Hepatic stellate cell (primary cell): ENCODE results near the gene EEF2K.

ENCODE experiments used
- DNase-seq: peaks from one replicate; pipeline ENCODE4 v3.0.0; 2011; ENCODE audit warnings: low spot score

Gene EEF2K

DNA sequence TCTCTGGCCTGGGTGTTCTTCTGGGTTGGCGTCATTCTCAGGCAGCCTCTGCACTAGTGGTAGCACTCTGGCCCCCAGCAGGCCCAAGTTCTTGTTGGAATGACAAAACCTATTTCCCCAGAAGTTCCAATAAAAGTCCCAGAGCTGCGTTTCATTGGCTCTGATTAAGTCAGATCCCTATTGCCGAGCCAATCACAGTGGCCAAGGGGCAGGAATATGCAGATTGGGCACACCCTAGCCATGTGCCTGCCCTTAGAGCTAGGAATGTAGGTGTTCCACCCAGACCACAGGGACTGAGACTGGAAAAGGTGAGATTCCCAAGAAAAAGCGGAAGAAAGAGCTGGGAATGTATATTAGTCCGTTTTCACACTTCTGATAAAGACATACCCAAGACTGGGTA is 46.2 kb downstream of the EEF2K start:
- no peak for DNase-seq

DNA sequence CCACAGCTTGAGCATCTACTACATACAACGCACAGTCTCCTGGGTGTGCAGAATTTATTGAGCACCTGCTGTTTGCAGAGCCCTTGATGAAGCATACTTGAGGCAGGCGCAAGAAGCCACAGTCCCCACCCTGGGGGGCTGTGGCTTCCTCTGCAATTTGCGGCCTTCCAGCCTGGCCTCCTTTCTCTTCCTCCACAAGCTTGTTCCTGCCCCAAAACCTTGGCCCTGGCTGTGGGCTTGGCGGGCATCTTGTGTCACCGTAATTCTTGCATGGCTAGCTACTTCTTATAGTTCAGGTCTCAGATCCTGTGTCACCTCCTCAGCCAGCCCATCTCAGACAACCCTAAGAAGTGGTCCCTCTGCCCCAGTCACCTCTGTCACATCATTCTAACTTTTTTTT is 47.2 kb downstream of the EEF2K start:
- no peak for DNase-seq

DNA sequence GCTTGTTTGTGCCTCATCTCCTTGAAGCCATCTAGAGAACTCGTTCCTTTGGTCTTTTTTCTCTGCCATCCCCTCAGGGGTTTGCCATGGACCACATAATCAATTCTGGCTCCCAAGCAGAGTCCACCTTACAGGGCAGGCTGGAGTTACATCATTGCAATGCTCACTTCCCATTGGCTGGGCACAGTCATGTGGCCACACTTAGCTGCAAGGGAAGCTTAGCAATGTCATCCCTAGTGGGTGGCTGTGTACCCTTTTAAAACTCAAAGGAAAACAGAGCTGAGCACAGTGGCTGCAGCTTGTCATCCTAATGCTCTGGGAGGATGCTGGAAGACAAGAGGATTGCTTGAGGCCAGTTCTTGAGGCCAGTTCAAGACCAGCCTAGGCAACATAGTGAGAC is 49.3 kb downstream of the EEF2K start:
- DNase-seq = no peak

DNA sequence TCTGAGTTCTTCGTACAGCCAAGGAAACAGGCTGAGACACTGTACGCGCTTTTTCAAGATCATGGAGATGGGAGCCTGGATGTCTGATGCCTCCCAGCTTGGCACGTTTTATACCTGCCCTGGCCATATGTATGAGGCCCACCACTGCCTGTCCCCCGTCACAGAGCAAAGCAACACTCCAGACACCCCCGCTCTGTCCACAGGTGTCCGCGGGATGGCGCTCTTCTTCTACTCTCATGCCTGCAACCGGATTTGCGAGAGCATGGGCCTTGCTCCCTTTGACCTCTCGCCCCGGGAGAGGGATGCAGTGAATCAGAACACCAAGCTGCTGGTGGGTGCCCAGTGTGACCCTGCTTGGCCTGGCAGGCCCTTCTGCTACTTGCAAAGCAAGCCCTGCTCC is 51.4 kb downstream of the EEF2K start:
- no peak for DNase-seq

DNA sequence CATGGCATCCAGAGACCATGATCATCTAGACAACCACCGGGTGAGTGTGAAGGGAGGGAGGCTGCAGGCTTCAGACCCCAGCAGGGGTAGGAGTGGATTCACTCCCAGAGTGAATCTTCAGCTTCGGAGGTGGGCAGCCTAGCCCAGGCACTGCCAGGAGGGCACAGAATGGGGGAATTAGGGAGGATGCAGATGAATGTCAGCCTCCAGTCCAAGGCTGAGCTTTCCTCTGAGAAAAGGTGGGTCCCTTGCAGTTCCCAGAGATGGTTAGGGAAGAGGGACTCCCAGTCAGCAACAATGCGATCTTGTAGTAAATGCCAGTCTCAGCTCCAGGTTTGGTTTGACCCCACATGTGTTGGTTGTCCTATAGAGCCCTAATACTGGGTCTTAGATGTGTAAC is 54.4 kb downstream of the EEF2K start:
- no peak for DNase-seq

DNA sequence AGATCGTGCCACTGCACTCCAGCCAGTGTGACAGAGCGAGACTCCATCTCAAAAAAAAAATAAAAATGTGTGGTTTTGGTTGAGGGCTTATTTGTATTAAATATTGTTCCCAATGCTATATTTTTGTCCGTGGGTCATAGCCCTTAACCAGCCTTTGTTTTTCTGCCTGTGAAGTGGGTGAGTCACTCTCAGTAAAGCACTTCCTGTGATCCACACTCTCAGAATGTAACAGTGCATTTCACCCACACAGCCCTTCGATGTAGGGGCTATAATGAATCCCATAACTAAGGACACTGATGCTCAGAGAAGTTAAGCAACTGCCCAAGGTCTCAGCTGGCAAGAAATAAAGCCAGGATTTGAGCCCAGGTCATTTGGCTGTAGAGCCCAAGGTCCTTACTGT is 56.4 kb downstream of the EEF2K start:
- peak; percentile 26 for DNase-seq

DNA sequence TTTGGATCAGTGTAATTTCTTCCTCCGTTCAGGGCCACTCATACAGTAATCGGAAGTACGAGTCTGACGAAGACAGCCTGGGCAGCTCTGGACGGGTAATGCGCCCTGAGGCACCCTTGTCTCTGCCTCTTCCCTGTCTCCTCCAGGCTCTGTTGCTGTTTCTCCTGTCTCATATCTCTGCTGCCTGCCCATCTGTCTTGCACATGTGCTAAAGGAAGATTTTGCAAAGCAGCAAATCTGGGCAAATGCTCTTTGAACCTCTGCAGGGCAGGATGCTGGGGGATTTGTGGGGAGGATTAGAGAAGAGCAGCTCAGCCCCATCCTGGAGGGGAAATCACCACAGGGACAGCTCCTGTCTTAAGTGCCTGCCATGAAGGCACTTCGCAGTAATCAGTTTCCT is 58.7 kb downstream of the EEF2K start:
- DNase-seq = no peak

DNA sequence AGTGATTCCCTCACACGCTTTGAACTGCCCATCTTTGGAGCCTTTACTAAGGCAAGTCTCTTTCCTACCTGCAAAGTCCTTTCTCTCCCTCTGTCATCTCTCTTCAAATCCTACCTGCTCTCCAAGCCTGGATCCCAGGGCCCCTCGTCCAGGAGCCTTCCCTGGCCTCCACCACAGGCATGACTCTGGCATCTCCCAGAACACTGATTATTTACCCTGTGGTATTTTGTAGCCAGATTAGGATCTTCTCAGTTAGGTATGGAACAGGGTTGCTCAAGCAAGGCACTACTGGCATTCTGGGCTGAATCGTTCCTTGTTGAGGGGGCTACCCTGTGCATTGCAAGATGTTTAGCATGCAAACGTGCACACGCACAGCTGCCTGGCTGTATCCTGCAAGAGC is 59.3 kb downstream of the EEF2K start:
- DNase-seq = no peak

DNA sequence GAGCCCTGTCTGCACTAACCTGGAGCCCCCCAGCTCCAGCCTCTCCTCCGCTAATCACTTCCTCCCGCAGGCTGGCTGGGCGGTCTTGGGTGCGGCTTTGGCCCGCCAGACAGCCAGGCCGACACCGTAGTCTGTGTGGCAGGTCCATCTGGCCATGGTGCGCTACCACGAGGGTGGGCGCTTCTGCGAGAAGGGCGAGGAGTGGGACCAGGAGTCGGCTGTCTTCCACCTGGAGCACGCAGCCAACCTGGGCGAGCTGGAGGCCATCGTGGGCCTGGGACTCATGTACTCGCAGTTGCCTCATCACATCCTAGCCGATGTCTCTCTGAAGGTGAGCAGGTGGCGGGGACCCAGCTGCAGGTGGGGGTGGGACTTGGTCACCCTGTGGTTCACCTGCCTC is 60.5 kb downstream of the EEF2K start:
- no peak for DNase-seq

DNA sequence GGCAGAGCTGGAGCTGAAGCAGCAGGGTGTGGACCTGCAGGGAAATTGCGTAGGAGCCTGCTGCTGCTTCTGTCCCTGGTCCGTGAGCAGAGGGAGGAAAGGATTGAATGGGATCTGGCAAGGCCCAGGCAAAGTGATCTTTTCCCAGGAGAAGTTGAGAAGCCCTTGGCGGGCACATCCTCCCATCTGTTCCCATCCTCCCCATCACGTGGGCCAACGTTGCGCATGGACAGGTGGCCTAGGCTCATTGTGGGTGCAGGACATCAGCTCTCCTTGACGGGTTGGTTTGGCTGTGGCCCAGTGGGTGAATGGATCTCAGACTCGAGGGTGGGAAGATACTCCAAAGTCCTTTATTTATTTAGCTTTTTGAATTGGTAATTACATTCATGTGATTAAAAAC is 61.7 kb downstream of the EEF2K start:
- DNase-seq = no peak

DNA sequence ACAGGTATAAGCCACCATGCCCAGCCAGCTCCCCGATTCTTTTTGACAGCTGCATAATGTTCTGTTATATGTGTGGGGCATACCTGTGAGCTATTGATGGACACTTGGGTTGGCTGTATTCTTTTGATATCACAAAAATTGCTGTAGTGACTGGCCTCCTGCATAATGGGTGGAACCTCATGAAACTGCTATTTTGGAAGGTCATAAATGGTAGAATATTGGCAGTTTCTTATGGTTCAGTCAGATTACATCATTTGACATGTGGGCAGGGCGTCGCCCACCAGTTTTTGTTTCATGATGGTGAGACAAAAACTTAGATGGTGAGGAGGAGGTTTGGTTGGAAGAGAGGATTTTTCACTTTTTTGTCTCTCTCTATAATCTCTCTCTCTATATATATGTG is 64.4 kb downstream of the EEF2K start:
- no peak for DNase-seq

DNA sequence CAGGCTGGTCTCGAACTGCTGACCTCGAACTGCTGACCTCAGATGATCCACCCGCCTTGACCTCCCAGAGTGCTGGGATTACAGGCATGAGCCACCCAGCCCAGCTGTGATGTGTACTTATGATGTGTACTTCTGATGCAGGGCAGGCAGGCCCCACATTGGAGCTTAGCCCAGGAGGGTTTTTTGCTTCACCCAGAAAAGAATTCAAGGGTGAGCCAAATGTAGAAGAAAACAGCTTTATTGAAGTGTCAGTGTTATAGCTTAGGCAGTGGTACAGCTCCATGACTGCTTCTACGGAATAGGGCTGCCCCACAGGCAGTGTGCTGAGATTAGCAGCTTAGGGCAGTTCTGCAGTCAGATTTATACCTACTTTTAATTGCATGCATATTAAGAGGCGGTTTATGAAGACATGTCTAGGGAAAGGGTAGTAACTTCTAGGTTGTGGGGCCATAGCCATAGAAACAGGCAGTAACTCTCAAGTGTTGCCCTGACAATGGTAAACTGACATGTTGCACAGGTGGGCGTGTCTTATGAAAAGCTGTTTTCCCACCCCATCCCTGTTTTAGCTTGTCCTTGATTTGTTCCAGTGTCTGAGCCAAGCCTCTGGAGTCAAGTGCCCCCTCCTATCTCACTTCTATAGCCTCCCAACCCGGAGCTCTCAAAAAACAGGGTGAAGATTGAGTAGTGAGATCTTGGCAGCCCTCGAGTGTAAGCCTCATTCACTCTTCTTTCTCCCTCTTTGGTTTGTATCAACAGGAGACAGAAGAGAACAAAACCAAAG is 67.0 kb downstream of the EEF2K start:
- no peak for DNase-seq

DNA sequence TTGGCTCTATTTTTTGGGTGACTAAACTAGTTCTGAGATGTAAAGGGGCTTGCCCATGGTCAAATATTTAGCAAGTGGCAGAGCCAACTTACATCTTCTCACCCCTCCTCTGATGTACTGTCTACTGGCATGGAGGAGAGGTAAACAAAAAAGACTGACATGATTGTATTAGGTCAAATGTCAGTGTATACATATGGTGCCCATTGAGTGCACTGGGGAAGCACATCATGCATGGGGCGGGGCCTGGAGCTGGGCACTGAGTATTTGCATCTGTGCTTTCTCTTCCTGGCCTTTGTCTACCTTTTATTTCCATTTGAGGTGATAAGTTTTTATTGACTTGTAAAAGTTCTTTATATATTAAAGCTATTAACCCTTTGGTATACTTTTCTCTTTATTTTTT is 68.8 kb downstream of the EEF2K start:
- no peak for DNase-seq

DNA sequence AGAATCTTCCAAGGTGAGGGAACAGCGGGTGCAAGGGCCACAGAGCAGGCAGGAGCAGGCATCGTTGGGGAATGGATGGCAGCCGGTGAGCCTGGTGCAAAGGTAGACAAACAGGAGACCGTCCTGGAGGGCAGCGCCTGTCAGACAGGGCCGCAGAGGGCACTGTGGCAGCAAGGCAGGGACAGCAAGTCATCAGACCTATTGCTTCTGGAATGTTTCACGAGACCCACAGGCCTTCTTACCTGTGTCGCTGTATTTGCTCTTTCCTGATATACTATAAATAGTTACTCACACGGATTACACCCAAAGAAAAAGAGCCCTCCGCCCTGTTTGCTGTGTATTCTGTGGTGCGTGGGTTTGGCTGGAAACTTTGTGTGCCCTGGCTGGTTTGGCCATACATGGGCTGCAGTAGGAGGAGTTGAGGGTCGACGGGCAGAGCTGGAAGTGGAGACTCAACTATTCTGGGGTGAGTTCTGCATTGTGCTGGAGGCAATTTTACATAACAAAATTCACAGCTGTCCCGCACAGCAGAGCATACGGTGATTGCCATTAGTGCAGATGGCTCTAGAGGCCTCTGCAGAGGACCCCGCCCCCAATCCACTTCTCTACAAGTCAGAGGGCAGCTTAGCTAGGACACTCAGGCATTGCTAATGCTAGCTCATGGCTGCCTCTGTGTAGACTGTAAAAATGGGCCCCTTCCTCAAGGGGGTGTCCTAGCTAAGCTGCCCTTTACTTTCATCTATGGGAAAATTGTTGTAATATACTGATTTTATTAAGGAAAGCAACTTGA is 72.6 kb downstream of the EEF2K start:
- DNase-seq = no peak

DNA sequence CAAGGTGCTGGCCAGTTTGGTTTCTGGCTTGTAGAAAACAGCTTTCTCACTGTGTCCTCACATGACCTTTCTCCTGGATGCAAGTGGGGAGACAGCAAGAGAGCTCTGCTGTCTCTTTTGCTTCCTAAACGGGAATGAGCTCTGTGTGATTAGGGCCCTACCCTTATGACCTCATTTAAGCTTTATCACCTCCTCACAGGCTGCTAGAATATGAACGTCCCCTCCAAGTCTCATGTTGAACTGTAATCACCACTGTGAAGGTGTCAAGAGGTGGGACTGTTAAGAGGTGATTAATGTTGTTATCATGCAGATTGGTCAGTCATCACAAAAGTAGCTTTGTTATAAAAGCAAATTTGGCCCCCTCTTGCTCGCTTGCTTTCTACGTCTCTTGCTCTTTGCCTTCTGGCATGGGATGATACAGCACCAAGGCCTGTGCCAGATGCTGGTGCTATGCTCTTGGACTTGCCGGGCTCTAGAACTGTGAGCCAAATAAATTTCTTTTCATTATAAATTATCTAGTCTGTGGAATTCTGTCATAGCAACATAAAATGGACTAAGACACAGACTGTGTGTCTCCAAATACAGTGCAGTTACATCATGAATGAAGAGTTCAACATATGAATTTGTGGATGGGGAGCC is 76.3 kb downstream of the EEF2K start:
- no peak for DNase-seq

DNA sequence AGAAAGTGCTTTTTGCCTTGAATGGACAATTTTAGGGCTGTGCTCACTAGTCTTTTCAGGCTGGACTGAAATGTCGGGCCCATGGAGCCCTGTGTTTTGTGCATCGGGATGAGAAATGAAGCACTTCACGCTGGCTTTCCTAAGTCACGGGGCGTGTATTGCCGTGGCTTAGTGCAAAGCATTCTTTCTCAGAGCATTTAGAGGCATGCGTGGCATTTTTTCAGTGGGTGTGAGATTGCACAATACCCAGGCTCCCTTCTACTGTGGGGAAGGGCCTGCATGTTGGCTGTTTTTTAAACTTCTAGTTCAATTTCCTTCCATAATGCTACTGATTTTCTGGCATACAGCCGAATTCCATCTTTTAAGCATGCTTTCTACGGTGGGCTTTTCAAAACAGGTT is 78.6 kb downstream of the EEF2K start:
- DNase-seq = no peak

DNA sequence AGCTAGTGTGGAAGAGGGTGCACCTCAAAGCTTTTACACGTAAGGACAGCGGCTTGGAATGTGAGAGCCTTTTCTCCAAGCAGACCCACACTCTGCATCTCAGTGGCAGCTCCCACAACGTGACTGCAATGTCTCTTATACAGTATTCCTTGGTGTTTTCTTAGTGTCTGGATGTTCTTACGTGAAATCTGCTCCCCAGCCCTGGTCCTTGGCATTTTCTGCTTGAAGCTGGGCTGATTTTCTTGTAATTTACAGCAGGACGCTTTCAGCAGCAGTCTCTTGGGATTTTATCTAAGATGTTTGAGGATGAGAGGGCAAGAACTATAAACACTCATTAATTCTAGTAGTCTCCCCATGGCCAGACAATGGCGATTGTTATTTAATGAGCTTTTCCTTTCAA is 79.0 kb downstream of the EEF2K start:
- no peak for DNase-seq

DNA sequence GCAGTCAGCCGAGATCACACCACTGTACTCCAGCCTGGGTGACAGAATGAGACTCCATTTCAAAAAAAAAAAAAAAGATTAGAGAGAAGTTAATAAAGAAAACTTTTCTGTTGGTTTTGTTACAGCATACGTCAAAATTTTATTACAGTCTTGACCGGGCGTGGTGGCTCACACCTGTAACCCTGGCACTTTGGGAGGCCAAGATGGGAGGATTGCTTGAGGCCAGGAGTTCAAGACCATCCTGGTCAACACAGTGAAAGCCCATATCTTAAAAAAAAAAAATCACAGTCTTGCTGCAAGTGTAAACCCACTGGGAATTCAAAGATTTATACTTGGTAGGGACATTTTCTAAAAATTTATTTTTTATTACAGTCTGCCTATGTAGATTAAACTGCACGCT is 84.9 kb downstream of the EEF2K start:
- no peak for DNase-seq

DNA sequence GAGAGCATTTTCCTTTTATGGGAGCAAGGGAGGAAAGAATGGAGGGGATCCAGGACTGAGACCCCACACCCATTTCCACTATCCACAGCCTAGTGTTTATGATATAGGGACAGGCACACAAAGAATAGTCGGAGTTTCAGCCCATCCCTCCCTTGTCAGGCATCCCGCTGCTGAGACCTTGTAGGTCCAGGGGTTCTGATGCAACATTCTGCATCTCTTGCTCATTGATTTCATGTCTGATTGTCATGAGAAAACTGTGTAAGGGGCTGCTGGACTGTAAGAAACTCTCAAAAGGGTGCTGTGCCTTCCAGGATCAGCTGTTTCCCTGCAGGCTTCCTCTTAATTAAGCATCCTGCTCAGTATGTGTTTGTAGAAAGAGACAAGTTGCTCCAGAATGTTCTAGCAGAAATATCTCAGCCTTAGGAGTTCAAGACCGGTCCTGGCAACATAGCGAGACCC is 85.8 kb downstream of the EEF2K start:
- DNase-seq = no peak

DNA sequence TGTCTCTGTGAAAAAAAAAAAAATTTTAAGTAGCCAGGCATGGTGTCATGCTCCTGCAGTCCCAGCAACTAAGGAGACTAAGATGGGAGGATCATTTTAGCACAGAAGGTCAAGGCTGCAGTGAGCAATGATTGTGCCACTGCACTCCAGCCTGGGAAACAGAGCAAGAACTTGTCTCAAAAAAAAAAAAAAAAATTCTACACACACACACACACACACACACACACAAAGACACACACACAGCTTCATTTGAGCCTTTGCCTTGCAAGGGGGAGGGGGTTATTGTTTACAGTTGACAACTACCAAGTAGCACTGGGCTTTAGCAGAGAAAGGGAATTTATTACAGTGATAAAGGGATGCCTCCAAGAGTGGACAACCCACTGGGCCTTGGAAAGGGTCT is 86.2 kb downstream of the EEF2K start:
- no peak for DNase-seq

DNA sequence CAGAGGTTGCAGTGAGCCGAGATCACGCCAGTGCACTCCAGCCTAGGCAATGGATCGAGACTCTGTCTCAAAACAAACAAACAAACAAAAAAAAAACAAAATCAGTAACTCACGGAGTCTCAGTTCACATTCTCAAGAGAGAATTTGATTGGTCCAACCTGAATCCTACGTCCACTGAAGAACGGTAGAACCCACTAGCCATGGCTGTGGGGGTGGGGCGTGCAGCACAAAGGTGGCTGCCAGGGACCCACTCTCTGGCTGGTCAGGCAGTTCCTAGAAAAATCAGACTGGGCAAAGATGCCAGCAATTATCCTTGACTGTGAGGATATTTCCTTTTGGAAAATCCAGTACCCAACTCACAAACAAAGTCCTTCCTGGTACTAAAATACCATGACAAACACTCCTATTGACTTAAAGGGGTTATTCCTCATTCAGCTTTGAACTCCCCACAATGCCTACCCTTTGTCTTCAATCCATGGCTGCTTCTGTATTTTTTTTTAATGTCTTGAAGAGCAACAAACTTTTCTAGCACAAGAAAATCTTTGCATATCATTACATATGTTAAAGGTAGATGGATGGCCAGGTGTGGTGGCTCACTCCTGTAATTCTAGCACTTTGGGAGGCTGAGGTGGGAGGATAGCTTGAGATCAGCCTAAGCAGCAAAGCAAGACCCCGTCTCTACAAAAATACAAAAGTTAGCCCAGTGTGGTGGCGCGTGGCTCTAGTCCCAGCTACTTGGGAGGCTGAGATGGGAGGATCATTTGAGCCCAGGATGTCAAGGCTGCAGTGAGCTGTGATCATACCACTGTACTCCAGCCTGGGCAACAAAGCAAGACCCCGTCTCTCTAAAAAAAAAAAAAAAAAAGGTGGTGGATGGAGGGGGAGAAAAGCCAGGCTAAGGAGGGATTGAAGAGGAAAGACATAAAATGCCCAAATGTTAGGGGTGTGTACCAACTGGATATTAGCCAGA is 87.3 kb downstream of the EEF2K start:
- DNase-seq = no peak
